SK-N-SH (cell line): Measurements from ENCODE around the gene MAG.

Source experiments
- EP300 ChIP-seq, 2 experiments: IDR thresholded peaks; 2 replicates each; pipeline versions ENCODE4 v1.4.0 to v1.6.1; 2012; ENCODE audit warnings: borderline replicate concordance in 1 of 2, low read depth in 1 of 2, low read length in 1 of 2
- MXI1 ChIP-seq: IDR thresholded peaks from 2 replicates; pipeline ENCODE4 v1.6.1; 2012; ENCODE audit warnings: mild to moderate bottlenecking, low read depth, low read length, improper control_type of control experiment
- POLR2AphosphoS5 ChIP-seq: IDR thresholded peaks from 2 replicates; pipeline ENCODE4 v1.6.1; 2012; ENCODE audit warnings: low read depth, low read length
- RAD21 ChIP-seq: IDR thresholded peaks from 2 replicates; pipeline ENCODE4 v1.6.1; 2012; ENCODE audit warnings: mild to moderate bottlenecking, low read length
- YY1 ChIP-seq: IDR thresholded peaks from 2 replicates; pipeline ENCODE4 v1.4.0; 2012; ENCODE audit warnings: low read depth, mild to moderate bottlenecking
- TF ChIP-seq, protein P1 (sequence below): fragments of 150-350 bp; IDR thresholded peaks from 2 replicates; pipeline ENCODE4 v1.6.1; 2016; ENCODE audit warnings: mild to moderate bottlenecking, low read depth, low read length
- TF ChIP-seq, protein P2 (sequence below): fragments of 200-600 bp; sonication (generic); IDR thresholded peaks from 2 replicates; pipeline ENCODE4 v1.6.1; 2017; ENCODE audit warnings: antibody characterized with exemption, mild to moderate bottlenecking, moderate library complexity

DNA sequence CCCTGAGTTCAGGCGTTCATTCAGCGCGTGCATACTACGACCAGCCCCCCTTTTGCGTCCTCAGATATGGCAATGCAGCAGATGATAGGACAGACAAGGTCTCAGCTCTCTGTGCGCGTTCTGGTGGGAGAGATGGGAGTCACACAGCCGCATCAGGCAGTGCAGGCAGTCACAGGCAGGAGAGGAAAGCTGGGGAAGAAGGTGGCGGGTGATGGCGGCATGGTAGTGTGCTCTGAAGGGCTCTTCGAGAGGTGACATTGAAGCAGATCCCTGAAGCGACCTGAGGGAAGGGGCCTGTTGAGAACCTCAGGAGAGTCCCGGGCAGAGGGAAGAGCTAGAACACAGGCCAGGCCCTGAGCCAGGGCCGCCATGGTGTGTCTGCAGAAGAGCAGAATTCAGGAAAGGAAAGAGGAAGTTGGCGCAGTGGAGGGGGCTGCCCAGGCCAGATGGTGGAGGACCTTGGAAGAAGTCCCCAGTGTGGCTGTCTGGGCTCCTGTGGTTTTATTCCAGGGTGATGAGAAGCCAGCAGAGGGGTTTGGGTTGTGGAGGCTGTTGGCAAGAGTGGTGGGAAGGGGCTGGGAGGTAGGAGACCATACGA, 19.7 kb upstream of the MAG start:
- TF ChIP-seq EP300 (IDR thresholded peaks at IDR 0.05; ENCODE audit: borderline replicate concordance in 1 of 2, low read depth in 1 of 2, low read length in 1 of 2) (no peak), YY1 (no peak), RAD21 (no peak), MXI1 (no peak), POLR2AphosphoS5 (no peak)
- TF ChIP-seq, protein P1, sequence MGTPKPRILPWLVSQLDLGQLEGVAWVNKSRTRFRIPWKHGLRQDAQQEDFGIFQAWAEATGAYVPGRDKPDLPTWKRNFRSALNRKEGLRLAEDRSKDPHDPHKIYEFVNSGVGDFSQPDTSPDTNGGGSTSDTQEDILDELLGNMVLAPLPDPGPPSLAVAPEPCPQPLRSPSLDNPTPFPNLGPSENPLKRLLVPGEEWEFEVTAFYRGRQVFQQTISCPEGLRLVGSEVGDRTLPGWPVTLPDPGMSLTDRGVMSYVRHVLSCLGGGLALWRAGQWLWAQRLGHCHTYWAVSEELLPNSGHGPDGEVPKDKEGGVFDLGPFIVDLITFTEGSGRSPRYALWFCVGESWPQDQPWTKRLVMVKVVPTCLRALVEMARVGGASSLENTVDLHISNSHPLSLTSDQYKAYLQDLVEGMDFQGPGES: no peak
- TF ChIP-seq, protein P2, sequence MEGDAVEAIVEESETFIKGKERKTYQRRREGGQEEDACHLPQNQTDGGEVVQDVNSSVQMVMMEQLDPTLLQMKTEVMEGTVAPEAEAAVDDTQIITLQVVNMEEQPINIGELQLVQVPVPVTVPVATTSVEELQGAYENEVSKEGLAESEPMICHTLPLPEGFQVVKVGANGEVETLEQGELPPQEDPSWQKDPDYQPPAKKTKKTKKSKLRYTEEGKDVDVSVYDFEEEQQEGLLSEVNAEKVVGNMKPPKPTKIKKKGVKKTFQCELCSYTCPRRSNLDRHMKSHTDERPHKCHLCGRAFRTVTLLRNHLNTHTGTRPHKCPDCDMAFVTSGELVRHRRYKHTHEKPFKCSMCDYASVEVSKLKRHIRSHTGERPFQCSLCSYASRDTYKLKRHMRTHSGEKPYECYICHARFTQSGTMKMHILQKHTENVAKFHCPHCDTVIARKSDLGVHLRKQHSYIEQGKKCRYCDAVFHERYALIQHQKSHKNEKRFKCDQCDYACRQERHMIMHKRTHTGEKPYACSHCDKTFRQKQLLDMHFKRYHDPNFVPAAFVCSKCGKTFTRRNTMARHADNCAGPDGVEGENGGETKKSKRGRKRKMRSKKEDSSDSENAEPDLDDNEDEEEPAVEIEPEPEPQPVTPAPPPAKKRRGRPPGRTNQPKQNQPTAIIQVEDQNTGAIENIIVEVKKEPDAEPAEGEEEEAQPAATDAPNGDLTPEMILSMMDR: no peak
